CD4-positive, alpha-beta T cell (primary cell): ENCODE data around the gene NFIA. TPM values are rescaled to one million over a fixed set of nuclear protein-coding genes. Genes with fewer than 3 reads are reported as not detected.

Experiments used
- ATAC-seq: fragments of 200-7000 bp; cut with Tn5 transposase; one replicate; pipeline ENCODE4 v1.10.0; 2022; ENCODE audit warnings: mild to moderate bottlenecking; ENCODE audit not compliant: poor library complexity
- CTCF ChIA-PET: fragments of 350-600 bp; sonication (Branson Sonifier 250); formaldehyde crosslinking; loops from one replicate; lab custom pipeline; 2021; ENCODE audit warnings: antibody characterized with exemption, inconsistent platforms; lab: Charles Lee
- POLR2A ChIA-PET: fragments of 350-600 bp; sonication (Branson Sonifier 250); formaldehyde crosslinking; loops from one replicate; lab custom pipeline; 2021; ENCODE audit warnings: antibody characterized with exemption, inconsistent platforms; lab: Charles Lee
- DNase-seq, 14 experiments: peaks; one replicate each; pipeline ENCODE4 v3.0.0-alpha.2; 2013 to 2020; ENCODE audit warnings: mixed read lengths in 2 of 14
- H3K27ac ChIP-seq, 2 donors: one replicate each; pipeline versions ENCODE4 v1.5.1 to v1.7.0; 2013; ENCODE audit warnings: low read length in 2 of 2, low read depth in 1 of 2, mild to moderate bottlenecking in 1 of 2
- H3K27me3 ChIP-seq, 2 experiments: 1 replicate in 1 of 2; 2 replicates in 1 of 2; pipeline versions ENCODE4 v1.6.1 to v1.7.0; 2013; ENCODE audit warnings: low read length in 2 of 2, control low read depth in 1 of 2, mild to moderate bottlenecking in 1 of 2, moderate library complexity in 1 of 2; ENCODE audit not compliant: insufficient read depth in 2 of 2, control insufficient read depth in 1 of 2
- H3K36me3 ChIP-seq: one replicate; pipeline ENCODE4 v1.6.1; 2013; ENCODE audit warnings: low read length, control low read depth; ENCODE audit not compliant: insufficient read depth
- H3K4me1 ChIP-seq: one replicate; pipeline ENCODE4 v1.6.1; 2013; ENCODE audit warnings: low read length, control low read depth; ENCODE audit not compliant: insufficient read depth
- H3K4me3 ChIP-seq: one replicate; pipeline ENCODE4 v1.5.1; 2013; ENCODE audit warnings: mild to moderate bottlenecking, low read length, moderate library complexity
- H3K9me3 ChIP-seq, 2 experiments: 1 replicate in 1 of 2; 2 replicates in 1 of 2; pipeline versions ENCODE4 v1.6.1 to v1.7.0; 2013; ENCODE audit warnings: low read length in 2 of 2, mild to moderate bottlenecking in 2 of 2, control low read depth in 1 of 2, moderate library complexity in 1 of 2; ENCODE audit not compliant: control insufficient read depth in 1 of 2, insufficient read depth in 1 of 2
- H3K27ac Mint-ChIP-seq: one replicate; pipeline ENCODE4 v1.8.0; 2020; ENCODE audit warnings: mixed read lengths
- H3K27me3 Mint-ChIP-seq: one replicate; pipeline ENCODE4 v1.8.0; 2021; ENCODE audit warnings: mixed read lengths
- H3K36me3 Mint-ChIP-seq: one replicate; pipeline ENCODE4 v1.8.0; 2021; ENCODE audit warnings: low read depth, mixed read lengths
- H3K4me1 Mint-ChIP-seq: one replicate; pipeline ENCODE4 v1.8.0; 2021; ENCODE audit warnings: low read depth, mixed read lengths
- H3K4me3 Mint-ChIP-seq: one replicate; pipeline ENCODE4 v1.8.0; 2020; ENCODE audit warnings: mild to moderate bottlenecking, mixed read lengths
- H3K9me3 Mint-ChIP-seq: one replicate; pipeline ENCODE4 v1.8.0; 2020; ENCODE audit warnings: mixed read lengths
- intact Hi-C, 2 experiments: fragments of 100-400 bp; cut with DNase I in 1 of 2; cut with micrococcal nuclease in 1 of 2; formaldehyde crosslinking; loops; one replicate each; pipeline versions ENCODE4 v1.15.1 to v1.9.0; 2023 to 2025; cut with DNase I, micrococcal nuclease
- total RNA-seq, 174 experiments: library from RNA in 2 of 174; stranded (reverse) in 2 of 174; gene quantifications; one replicate each; pipeline ENCODE4 v1.2.3 and lab custom pipeline; 2021 to 2026
- TF ChIP-seq, protein P1 (sequence below): fragments of 200-600 bp; IDR thresholded peaks from one replicate; pipeline ENCODE4 v1.8.0; 2022; ENCODE audit warnings: antibody characterized with exemption, mild to moderate bottlenecking

Gene NFIA
- total RNA-seq, 2 experiments from 2014 or later = 4.8 to 5.9 TPM

DNA sequence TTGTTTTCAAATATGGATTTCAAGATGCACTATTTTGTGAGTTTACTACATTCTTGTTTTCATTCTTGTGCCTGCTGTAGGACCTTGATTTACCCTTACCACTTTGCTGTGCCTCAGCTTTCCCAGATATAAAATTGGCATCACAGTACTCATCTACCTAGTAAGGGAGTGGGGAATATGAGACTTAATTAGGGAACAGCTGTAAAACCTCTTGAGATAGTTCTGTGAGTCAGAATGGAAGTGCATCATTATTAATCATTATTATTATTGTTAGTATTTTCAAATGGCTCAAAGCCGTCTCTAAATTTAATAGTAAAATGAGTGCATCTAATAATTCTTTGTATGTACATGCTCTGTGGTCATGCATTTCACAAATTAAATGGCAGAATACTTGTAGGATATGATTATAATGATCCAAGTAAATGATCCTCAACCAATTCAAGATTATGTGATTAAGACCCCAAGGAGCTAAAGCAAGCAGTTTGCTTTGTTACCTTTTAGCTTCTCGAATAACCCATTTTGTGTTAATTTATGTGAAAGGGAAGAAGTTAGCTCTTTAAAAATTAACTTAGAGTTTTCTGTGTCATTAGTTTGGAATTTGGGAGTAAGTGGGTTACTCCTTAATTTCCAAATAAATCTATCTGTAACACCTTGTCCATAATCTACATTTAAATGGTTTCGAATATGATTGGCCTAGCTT, 155.4 kb downstream of the NFIA start:
- no peaks in the 10 kb centered on the region for H3K9me3 Mint-ChIP-seq
- no peaks in the 10 kb centered on the region for H3K4me1 Mint-ChIP-seq
- peaks cover 4% of the 10 kb centered on the region for H3K27me3 Mint-ChIP-seq
- TF ChIP-seq, protein P1, sequence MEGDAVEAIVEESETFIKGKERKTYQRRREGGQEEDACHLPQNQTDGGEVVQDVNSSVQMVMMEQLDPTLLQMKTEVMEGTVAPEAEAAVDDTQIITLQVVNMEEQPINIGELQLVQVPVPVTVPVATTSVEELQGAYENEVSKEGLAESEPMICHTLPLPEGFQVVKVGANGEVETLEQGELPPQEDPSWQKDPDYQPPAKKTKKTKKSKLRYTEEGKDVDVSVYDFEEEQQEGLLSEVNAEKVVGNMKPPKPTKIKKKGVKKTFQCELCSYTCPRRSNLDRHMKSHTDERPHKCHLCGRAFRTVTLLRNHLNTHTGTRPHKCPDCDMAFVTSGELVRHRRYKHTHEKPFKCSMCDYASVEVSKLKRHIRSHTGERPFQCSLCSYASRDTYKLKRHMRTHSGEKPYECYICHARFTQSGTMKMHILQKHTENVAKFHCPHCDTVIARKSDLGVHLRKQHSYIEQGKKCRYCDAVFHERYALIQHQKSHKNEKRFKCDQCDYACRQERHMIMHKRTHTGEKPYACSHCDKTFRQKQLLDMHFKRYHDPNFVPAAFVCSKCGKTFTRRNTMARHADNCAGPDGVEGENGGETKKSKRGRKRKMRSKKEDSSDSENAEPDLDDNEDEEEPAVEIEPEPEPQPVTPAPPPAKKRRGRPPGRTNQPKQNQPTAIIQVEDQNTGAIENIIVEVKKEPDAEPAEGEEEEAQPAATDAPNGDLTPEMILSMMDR = no peak
- POLR2A ChIA-PET = no interaction called here
- DNase-seq (no peak), ATAC-seq (no peak)
- no peaks in the 10 kb centered on the region for H3K9me3 ChIP-seq
- H3K4me3 ChIP-seq = no peak overlapping the region
- H3K4me3 Mint-ChIP-seq = no peak overlapping the region
- H3K27ac ChIP-seq = no peak overlapping the region
- CTCF ChIA-PET = no interaction called here
- no peaks in the 10 kb centered on the region for H3K36me3 Mint-ChIP-seq
- no peak overlapping the region for H3K27ac Mint-ChIP-seq
- H3K4me1 ChIP-seq = no peaks in the 10 kb centered on the region
- no peaks in the 10 kb centered on the region for H3K36me3 ChIP-seq
- no peaks in the 10 kb centered on the region for H3K27me3 ChIP-seq
- intact Hi-C loops = no loop called here

DNA sequence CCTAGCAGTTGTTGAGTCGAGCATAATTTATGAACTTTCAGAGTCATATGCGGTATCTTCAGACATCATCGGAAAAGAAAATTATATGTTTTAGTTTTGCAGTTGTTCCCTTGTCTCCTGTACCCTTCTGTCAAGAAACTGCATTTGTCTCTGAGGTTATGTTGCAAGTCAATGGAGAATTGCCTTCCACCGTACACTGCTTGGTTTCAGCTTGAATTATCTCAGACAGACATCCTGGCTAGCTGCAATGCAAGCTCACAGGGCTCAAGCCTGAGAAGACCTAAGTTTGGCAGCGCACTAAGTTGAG, 156.0 kb downstream of the NFIA start:
- Histone ChIP-seq H3K27me3 (no peaks in the 10 kb centered on the region), H3K4me3 (no peak overlapping the region), H3K4me1 (no peaks in the 10 kb centered on the region), H3K27ac (no peak overlapping the region), H3K36me3 (no peaks in the 10 kb centered on the region), H3K9me3 (no peaks in the 10 kb centered on the region)
- Mint-ChIP-seq H3K27me3 (peaks cover 3% of the 10 kb centered on the region), H3K4me1 (no peaks in the 10 kb centered on the region), H3K36me3 (no peaks in the 10 kb centered on the region), H3K9me3 (no peaks in the 10 kb centered on the region), H3K4me3 (no peak overlapping the region), H3K27ac (no peak overlapping the region)
- DNase-seq (no peak), ATAC-seq (no peak)
- TF ChIP-seq, protein P1 = no peak
- ChIA-PET POLR2A (no interaction called here), CTCF (no interaction called here)
- intact Hi-C loops = no loop called here

DNA sequence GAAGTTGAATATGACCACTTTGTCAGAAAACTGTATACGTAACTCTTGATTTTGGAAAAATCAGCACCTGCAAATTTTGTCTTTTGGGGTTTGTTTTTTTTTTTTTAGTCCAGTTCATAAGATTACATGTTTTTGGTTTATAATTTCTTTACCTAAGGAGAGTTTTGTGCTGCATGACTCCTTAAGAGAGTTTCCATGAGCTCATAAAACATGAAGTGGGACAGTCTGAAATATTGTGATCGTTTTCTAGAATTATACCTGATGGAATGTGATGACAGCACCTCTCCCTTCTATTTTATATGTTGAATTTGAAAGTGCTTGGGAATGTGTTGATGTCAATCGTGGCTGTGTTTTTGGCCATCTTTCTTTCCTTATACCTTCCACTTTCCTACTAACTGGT, 158.5 kb downstream of the NFIA start:
- H3K9me3 Mint-ChIP-seq = no peaks in the 10 kb centered on the region
- CTCF ChIA-PET = no interaction called here

More for the DNA sequence above, 158.5 kb downstream of the NFIA start:
- H3K27me3 ChIP-seq = no peaks in the 10 kb centered on the region
- POLR2A ChIA-PET = no interaction called here
- ATAC-seq = no peak
- Mint-ChIP-seq H3K4me1 (no peaks in the 10 kb centered on the region), H3K27ac (no peak overlapping the region), H3K27me3 (no peaks in the 10 kb centered on the region), H3K36me3 (no peaks in the 10 kb centered on the region), H3K4me3 (no peak overlapping the region)
- H3K4me1 ChIP-seq = no peaks in the 10 kb centered on the region
- intact Hi-C loops = no loop called here
- TF ChIP-seq, protein P1 = no peak
- no peaks in the 10 kb centered on the region for H3K36me3 ChIP-seq
- DNase-seq = no peak
- no peaks in the 10 kb centered on the region for H3K9me3 ChIP-seq
- H3K27ac ChIP-seq = no peak overlapping the region
- H3K4me3 ChIP-seq = no peak overlapping the region
